HL-60 (cell line): ENCODE measurements around the gene MTHFD2.

Experiments
- CTCF ChIP-seq: IDR thresholded peaks from one replicate; pipeline ENCODE4 v1.5.1; 2011; ENCODE audit warnings: low read length, control low read depth, inconsistent platforms; ENCODE audit not compliant: insufficient read depth
- GABPA ChIP-seq: IDR thresholded peaks from 2 replicates; pipeline ENCODE4 v1.6.1; 2012; ENCODE audit warnings: low read depth
- POLR2AphosphoS5 ChIP-seq: IDR thresholded peaks from 2 replicates; pipeline ENCODE4 v1.6.1; 2012; ENCODE audit warnings: low read depth
- SPI1 ChIP-seq: IDR thresholded peaks from 2 replicates; pipeline ENCODE4 v1.6.1; 2012; ENCODE audit warnings: low read depth, mild to moderate bottlenecking, borderline replicate concordance

GRCh38 chr2:74197049-74197448 lies 1.4 kb upstream of the MTHFD2 start:
- TF ChIP-seq CTCF: no peak
- TF ChIP-seq GABPA: no peak
- TF ChIP-seq SPI1: no peak
- no peak for TF ChIP-seq POLR2AphosphoS5
